Inflammatory macrophage treated with lipopolysaccharide for 4 hours (primary cell): ENCODE measurements around the gene RAB13.

Source experiments
- DNase-seq: peaks from one replicate; pipeline ENCODE4 v3.0.0-alpha.2; 2020

RAB13 gene

DNA sequence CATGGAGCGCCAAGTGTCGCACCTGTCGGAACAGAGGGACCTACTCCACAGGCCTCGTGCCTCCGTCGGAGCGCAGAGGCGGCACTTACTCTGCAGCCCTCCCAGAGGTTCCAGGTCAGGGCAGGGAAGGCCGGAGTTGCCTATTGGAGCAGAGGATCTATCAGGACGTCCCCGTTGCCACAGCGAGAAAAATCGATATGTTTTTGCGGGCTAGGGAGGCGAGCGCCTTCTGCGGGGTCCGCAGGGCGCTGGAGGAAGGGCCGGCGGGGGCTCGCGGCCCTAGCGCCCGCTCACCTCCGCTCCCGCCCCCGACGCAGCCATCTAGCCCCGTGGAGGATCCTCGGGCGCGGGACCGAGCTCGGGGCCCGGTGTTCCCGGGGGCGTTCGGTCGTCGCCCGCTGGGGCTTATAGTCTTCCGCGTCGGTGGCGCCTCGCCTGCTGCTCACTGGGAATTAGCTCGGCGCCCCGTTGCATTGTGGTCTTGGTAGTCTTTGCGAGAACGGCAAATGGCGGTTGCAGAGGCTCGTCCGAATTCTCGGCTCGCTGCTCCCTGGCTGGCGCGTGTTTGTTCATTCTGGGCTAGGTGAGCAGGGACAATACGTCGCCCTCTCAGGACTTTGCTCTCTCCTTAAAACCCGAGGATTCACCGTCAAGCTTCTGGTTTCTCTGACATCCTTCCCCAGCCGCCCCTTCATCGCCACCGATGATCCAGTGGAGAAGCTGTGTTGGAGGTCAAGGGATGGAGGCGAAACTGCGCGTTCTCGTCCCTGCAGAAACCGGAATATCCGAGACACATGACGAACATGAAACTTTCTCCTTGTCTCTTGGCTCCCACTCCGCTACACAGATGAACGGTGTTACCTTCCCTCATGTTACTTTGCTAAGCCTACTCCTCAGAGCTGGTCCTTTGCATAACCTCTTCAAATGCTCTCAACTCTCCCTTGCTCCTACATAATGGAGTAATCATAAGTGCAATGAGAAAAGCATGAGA is 8.6 kb downstream of the RAB13 start, which contains the start of gene JTB:
Gene JTB, minus strand, starts transcription at position 425 of the 991 bp plus-strand sequence. Its CDS starts 422 bp downstream, at position 3.
- peak; percentile 87 for DNase-seq

DNA sequence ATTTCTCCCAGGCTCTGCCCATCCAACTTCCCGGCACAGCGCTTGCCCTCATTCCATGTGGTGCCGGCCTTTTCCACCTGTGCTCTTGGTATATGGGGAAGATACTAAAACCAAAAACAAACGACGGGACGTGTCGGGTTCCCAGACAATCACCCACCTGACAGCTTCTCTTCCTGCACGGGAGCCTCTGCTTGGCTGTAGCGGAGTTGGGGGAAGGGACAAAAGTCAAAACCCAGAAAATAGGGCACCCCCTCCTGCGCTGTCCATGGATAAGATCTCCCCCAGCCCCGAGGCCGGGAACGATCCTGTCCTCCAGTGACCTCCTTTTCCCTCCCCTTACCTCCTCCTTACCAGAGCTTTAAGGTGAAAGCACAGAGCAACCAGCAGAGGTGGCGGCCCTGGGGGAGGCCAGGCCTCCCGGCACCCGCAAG is 9.3 kb downstream of the RAB13 start:
- no peak for DNase-seq

DNA sequence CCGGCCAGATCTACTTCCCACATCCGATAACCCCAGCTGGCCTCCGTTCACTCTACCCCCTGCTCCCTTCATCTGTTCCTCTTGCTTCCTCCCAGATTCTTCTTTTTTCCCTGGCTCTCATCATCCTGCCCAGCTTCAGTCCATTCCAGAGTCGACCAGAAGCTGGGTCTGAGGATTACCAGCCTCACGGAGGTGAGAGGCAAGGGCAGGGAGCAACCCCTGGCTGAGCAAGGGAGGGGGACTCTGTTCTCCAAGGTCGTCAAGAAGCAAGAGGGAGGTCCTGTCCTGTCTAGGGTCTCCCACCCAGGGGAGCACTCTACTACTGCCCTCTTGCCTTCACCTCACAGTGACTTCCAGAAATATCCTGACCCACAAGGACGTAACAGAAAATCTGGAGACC is 12.6 kb downstream of the RAB13 start:
- no peak for DNase-seq

DNA sequence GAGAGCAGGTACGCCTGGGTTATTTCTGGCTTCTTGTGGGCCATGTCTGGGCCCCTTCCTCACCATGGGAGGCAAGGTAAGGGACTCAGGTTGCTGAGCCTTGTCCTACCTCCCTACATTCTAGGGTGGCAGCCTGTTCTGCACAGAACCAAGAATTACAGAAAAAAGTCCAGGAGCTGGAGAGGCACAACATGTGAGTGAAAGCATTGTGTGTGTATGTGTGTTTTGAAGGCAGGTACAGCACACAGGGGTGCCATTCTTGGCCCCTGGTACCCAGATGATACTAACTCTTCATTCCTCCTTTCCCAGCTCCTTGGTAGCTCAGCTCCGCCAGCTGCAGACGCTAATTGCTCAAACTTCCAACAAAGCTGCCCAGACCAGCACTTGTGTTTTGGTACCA is 13.1 kb downstream of the RAB13 start:
- DNase-seq = no peak

DNA sequence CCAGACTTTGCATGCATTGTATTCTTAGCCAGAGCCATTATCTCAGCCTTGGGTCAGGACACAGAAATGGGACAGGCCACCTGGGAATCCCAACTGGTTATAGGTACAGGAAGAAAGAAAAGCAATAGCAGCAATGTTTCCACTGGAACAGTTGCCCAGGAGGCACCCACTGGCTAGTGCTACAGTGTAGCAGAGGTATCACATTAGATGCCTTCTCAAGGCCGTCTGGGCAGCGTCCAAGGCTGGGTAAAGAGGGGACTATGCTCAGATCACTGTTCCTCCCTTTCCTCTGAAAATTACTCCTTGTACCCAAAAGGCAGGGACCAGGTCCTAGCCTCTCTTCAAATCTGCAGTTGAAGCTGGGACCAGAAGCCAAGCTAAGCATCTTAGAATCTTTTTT is 15.8 kb downstream of the RAB13 start:
- no peak for DNase-seq

DNA sequence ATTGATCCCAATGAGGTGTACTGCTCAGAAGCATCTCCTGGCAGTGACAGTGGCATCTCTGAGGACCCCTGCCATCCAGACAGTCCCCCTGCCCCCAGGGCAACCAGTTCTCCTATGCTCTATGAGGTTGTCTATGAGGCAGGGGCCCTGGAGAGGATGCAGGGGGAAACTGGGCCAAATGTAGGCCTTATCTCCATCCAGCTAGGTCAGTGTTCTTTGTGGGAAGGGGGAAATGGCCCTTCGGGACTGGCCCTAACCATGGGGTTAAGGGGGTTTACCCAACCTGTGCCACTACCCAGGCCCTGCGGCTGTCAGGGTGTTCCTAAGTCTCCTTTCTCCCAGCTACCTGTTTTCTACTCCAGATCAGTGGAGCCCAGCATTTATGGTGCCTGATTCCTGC is 17.2 kb downstream of the RAB13 start:
- DNase-seq = no peak

DNA sequence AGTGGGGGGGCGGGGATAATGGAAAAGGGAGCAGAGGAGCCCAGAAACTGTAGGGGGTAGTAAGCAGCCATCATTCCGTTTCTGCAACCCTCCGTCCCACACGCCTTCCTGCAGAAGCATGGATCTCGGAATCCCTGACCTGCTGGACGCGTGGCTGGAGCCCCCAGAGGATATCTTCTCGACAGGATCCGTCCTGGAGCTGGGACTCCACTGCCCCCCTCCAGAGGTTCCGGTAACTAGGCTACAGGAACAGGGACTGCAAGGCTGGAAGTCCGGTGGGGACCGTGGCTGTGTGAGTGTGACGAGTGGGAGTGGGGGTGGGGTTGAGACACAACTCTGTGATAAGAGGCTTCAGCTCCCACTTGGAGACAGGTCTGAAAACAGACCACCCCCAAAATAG is 17.7 kb downstream of the RAB13 start:
- no peak for DNase-seq

DNA sequence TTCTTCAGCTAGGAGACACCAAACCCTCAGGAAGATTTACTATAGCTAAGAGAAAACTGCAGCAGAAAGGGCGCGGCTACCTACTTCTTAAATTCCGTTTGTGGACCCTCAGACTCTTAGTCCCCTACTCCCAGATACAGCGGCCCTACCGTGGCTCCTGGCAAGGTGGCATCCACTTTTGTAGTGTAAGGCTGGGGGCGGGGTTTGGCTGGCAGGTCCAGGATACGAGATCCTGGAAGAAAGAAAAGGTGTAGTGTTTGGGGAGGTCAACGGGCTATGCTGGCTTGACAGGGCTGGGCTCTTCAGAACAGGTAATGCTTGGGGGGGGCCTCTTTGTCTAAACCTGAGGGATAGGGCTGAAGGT is 18.2 kb downstream of the RAB13 start:
- no peak for DNase-seq

DNA sequence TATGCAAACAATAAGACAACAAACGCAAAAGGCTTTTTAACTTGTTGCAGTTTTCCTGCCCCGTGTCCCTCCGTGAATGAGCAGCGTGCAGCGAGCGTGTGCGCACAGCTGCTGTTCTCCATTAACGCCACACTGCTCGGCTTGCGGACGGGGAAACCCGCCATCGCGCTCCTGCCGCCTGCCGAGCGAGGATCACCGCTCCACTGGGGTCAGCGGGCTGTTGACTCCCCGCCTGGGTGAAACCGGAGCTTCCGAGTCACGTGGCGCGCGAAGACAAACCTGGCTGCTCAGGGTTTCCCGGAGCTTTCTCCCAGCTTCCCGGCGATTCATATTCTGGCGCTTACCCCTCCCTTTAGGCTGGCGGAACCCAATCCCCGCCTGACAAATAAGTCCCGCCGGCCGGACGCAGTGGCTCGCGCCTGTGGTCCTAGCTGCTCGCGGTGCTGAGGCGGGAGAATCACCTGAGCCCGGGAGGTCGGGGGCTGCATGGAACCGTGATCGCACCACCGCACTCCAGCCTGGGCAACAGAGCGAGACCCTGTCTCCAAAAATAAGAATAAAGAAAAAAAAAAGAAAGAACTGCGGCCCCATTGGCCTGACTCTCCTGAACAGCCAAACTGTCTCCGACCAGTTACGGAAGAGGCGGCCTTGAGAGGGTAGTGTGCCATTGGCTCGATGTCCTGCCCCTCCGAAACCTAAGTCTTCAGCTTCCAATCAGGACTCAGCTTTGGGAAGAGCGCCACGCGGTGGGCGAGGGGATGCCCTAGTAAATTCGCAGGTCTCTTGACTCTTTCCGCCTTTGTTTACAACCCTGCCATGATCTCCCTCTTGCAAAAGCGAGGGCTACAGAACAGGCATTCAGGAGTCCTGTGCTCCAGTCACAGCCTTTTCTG is 18.8 kb downstream of the RAB13 start, which contains the start of gene CREB3L4:
Gene CREB3L4, plus strand, starts transcription at position 796 of the 893 bp plus-strand sequence. CDS start 624 bp downstream, outside the sequence.
- peak; percentile 97 for DNase-seq

DNA sequence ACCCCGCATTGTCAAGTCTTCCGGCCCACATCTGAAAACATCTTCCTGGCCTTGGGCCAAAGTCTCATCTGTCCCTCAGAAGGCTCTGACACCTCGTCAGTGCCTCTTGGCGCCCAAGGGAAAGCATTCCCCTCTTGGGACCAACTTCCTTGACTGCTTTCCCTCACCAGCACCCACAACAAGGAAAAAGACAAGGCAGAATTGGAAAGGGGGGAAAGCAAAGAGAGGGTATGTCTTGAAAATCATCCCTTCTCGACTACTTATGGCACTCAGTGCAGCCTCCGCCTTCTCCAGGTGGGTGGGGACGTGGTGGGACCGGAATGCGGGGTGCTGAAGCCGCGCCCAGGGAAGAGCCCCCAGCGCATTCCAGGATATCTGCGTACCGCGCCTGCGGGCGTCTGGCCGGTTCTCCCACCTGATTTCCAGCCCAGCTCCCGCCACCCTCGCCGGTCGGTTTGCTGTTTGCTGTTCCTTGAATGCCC is 22.2 kb downstream of the RAB13 start:
- DNase-seq = no peak

- DNase-seq = peak; percentile 98
Observed at GRCh38 chr1:153963030-153963849, 22.9 kb downstream of the RAB13 start, which contains the start of gene SLC39A1. TSS of gene SLC39A1 (minus strand) at chr1:153963537. CDS start at chr1:153962715, 822 bp downstream.

DNA sequence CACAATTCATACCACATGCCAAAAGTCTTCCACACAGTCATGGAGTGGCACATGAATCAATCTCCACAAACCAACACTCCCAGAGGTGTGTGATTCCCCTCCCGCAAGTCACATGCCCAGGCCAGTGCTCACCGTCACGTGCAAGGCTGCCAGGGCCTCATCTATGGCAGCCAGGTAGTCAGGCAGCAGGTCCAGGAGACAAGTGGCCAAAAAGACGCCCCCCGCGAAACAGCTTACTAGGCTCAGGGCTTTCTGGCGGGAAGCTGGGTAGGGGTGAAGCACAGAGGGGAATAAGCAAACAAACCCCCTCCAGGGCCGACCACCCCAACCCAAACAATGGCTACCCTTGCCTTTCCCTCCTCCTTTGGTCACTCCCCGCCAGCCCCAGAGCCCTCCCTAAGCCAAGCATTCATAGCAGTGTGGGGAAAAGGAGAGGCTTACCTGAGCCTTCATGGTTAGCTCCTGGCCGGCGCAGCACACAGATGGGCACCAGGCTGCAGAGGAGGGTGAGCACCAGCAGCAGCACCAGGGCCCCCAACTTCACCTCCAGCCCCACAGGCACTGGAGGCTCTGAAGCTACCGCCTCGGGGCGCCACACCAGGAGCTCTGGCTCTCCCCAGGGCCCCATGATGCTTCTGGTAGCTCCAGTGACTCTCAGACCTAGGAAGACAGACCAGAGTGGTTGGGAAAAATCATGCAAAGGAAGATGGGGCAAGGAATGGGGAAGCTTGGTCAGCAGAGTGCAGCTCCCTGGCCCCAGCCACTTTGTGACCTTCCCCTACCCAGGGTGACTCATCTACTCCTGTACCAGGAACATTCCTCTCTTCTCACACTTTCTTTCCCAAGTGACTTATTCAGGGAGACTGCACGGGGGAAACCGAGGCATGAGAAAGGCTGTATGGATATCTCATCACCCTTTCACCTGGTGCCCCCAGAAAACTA is 23.8 kb downstream of the RAB13 start:
- peak; percentile 79 for DNase-seq

- peak; percentile 27 for DNase-seq
Observed at GRCh38 chr1:153961421-153961820, 24.7 kb downstream of the RAB13 start.

GRCh38 chr1:153960206-153960605 is 25.9 kb downstream of the RAB13 start:
- no peak for DNase-seq

GRCh38 chr1:153959454-153959853 is 26.7 kb downstream of the RAB13 start:
- DNase-seq = no peak

- DNase-seq = no peak
Observed at GRCh38 chr1:153958961-153959260, 27.2 kb downstream of the RAB13 start.

DNA sequence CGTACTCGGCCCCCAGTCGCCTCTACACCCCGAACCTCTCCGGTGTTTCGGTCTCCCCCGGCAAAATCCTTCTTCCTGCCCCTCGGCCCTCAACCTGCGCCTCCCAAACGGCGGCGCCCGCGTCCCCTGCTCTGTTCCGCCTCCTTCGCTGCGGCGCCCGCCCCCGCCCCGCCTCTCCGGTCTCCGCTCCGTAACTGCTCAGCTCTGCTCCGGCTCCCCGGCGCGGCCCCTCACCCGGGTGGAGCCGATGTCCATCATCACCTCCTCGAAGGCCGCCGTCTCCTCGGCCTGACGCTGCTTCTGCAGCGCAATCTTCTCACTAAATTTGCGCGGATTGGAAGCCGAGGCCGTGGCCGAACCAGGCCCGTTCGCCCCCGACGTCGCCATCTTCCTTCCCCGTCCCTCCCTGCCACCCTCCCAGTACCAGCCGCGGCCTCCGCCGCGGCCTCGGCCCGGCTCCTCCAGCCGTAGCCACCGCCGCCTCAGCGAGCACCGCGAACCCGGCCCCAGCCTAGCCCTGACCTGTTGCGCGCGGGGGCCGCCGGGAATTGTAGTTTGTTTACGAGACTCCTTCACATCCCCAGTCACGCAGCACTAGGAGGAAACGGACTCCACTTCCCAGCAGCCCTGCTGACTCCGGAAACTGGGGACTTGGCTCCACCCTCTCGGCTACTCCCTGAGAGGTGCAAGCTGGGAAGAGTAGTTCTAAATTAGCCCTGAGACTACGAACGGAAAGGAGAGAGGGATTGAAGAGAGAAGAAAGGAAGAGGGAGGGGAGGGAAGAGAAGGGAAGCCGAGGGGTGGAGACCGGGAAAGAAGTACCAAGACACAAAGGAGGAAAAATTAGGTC is 27.8 kb downstream of the RAB13 start, which contains the start of gene CRTC2:
Gene CRTC2, minus strand, starts transcription at position 502 of the 850 bp plus-strand sequence. Its CDS starts 115 bp downstream, at position 387.
- DNase-seq = peak; percentile 99

DNA sequence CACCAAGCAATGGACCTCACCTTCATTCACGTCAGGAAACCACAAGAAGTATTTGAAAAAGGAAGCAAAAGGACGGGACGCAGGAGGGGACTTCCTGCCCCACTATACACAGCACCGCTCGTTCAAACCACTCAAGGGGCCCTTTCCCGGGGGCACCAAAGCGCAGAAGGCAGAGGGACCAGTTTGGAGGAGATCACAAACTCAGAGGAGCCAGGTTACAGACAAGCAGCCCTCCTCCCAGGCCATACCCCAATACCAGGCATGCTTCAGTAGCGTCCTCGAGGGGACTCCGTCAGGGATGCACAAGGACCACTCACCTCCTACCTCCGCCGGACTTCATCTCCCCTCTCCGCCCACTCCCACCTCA is 28.4 kb downstream of the RAB13 start:
- DNase-seq = peak; percentile 47

GRCh38 chr1:153956997-153957715 is 29.0 kb downstream of the RAB13 start:
- no peak for DNase-seq
